Fibroblast of lung (primary cell): ENCODE measurements around the gene ZNF512B. TPM values are rescaled to one million over a fixed set of nuclear protein-coding genes. Genes with fewer than 3 reads are reported as not detected.

ENCODE experiments used
- DNase-seq, 2 donors: peaks; one replicate each; pipeline versions ENCODE4 v3.0.0 to v3.0.0-alpha.2; 2010; ENCODE audit warnings: low read depth in 2 of 2
- H2AFZ ChIP-seq: 2 replicates; pipeline ENCODE4 v1.5.1; 2012; ENCODE audit warnings: low read length, control low read depth, inconsistent platforms
- H3K27ac ChIP-seq: 2 replicates; pipeline ENCODE4 v1.5.1; 2011; ENCODE audit warnings: low read length, control low read depth; ENCODE audit not compliant: insufficient read depth
- H3K27me3 ChIP-seq: 2 replicates; pipeline ENCODE4 v1.5.1; 2011; ENCODE audit warnings: mild to moderate bottlenecking, low read length; ENCODE audit not compliant: control insufficient read depth, insufficient read depth
- H3K36me3 ChIP-seq: 2 replicates; pipeline ENCODE4 v1.5.1; 2011; ENCODE audit warnings: low read length; ENCODE audit not compliant: control insufficient read depth, insufficient read depth
- H3K4me1 ChIP-seq: 2 replicates; pipeline ENCODE4 v1.5.1; 2011; ENCODE audit warnings: low read length; ENCODE audit not compliant: control insufficient read depth, insufficient read depth; ENCODE audit errors: extremely low read depth
- H3K4me2 ChIP-seq: 2 replicates; pipeline ENCODE4 v1.5.1; 2011; ENCODE audit warnings: low read length, control low read depth; ENCODE audit not compliant: insufficient read depth; ENCODE audit errors: extremely low read depth
- H3K4me3 ChIP-seq, 4 experiments: fragments of 200-600 bp in 1 of 4; sonication (generic) in 1 of 4; replicated peaks in 1 of 4; 2 replicates each; pipeline ENCODE4 v1.5.1; 2011 to 2016; ENCODE audit warnings: low read length in 4 of 4, low read depth in 3 of 4, mild to moderate bottlenecking in 3 of 4, control low read depth in 2 of 4, inconsistent platforms in 1 of 4, mixed read lengths in 1 of 4; ENCODE audit not compliant: insufficient read depth in 1 of 4; ENCODE audit errors: control extremely low read depth in 1 of 4
- H3K79me2 ChIP-seq: 2 replicates; pipeline ENCODE4 v1.5.1; 2012; ENCODE audit warnings: mild to moderate bottlenecking, low read length, inconsistent platforms; ENCODE audit not compliant: control insufficient read depth, insufficient read depth
- H3K9ac ChIP-seq: 2 replicates; pipeline ENCODE4 v1.5.1; 2011; ENCODE audit warnings: mild to moderate bottlenecking, low read length, control low read depth; ENCODE audit not compliant: insufficient read depth
- H3K9me3 ChIP-seq: 2 replicates; pipeline ENCODE4 v1.5.1; 2012; ENCODE audit warnings: low read depth, low read length; ENCODE audit not compliant: control insufficient read depth, insufficient read depth
- H4K20me1 ChIP-seq: 2 replicates; pipeline ENCODE4 v1.5.1; 2011; ENCODE audit warnings: low read length; ENCODE audit not compliant: control insufficient read depth, insufficient read depth; ENCODE audit errors: extremely low read depth
- EZH2 ChIP-seq: IDR thresholded peaks from 2 replicates; pipeline ENCODE4 v1.5.1; 2012; ENCODE audit warnings: low read length, control low read depth, mild to moderate bottlenecking; ENCODE audit errors: missing control alignments
- polyA plus RNA-seq, 2 donors: library from polyadenylated mRNA; depleted of rRNA in 1 of 2; stranded (reverse) in 1 of 2; unstranded in 1 of 2; fragments of >200 nt; gene quantifications; 2 replicates each; pipeline ENCODE4 v1.2.1, GENCODE V29; 2011 to 2012; ENCODE audit warnings: missing spikeins in 1 of 2
- total RNA-seq: library from RNA; depleted of rRNA; stranded (reverse); fragments of >200 nt; gene quantifications from 2 replicates; pipeline ENCODE4 v1.2.1, GENCODE V29; 2014
- TF ChIP-seq, protein P1 (sequence below), 2 donors: IDR thresholded peaks in 1 of 2; conservative IDR thresholded peaks in 1 of 2; 1 replicate in 1 of 2; 2 replicates in 1 of 2; pipeline ENCODE4 v1.5.1; 2011 to 2012; ENCODE audit warnings: low read length in 2 of 2, control low read depth in 1 of 2, inconsistent platforms in 1 of 2, low read depth in 1 of 2, mild to moderate bottlenecking in 1 of 2

ZNF512B gene
- total and polyA plus RNA-seq, 2 donors (not counting 1 experiment from before 2014, with no cell fraction given), result 3.5 to 8.4 TPM

DNA sequence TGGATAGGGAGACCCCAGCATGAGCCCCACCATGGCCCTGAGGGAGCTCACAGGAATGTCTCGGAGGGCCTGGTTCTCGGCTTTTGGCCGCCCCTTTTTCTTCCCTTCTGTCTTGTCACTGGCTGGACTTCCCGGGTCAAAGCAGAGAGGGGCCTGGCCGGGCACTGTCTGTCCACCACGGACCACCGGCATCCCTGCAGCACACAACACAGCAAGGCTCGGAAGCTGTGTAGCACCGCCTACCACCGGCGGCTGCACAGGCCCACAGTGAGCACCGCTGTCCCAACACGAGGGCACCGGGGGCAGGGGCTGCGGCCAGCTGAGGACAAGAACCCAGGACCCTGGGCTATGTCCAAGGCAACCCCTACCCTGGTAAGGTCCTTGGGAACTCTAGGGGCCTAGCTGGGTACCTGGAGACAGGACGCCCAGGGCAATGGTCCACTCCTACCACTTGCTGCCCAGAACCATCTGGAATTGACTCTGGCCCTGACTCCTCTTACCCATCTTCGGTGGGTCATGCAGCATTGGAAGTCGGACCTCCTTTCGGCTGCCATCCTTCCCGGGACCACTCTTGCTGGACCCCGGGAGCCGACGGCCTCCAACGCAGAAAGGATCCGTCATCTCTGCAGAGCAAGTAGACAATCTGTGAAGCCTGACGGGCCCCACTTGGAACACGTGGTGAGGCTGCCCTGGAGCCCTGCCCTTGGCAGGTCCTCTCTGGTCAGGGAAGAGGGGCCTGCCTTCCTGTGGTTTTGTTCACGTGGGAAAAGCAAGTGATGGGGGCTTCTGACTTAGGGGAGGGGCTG, 2.2 kb downstream of the ZNF512B start:
- H4K20me1 ChIP-seq, result no peaks in the 10 kb centered on the region
- peaks cover 29% of the 10 kb centered on the region for H3K36me3 ChIP-seq
- no peak for DNase-seq
- H3K4me3 ChIP-seq, result no peak overlapping the region
- no peak for TF ChIP-seq EZH2
- TF ChIP-seq, protein P1, sequence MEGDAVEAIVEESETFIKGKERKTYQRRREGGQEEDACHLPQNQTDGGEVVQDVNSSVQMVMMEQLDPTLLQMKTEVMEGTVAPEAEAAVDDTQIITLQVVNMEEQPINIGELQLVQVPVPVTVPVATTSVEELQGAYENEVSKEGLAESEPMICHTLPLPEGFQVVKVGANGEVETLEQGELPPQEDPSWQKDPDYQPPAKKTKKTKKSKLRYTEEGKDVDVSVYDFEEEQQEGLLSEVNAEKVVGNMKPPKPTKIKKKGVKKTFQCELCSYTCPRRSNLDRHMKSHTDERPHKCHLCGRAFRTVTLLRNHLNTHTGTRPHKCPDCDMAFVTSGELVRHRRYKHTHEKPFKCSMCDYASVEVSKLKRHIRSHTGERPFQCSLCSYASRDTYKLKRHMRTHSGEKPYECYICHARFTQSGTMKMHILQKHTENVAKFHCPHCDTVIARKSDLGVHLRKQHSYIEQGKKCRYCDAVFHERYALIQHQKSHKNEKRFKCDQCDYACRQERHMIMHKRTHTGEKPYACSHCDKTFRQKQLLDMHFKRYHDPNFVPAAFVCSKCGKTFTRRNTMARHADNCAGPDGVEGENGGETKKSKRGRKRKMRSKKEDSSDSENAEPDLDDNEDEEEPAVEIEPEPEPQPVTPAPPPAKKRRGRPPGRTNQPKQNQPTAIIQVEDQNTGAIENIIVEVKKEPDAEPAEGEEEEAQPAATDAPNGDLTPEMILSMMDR (conservative IDR thresholded peaks at IDR 0.05 in 1 of 2, IDR thresholded peaks at IDR 0.05 in 1 of 2; ENCODE audit: low read depth in 1 of 2, low read length in 2 of 2), result no peak
- peaks cover 5% of the 10 kb centered on the region for H3K4me1 ChIP-seq
- H3K9me3 ChIP-seq, result no peaks in the 10 kb centered on the region
- H3K4me2 ChIP-seq, result no peak overlapping the region
- no peak overlapping the region for H2AFZ ChIP-seq
- peaks cover 10% of the 10 kb centered on the region for H3K79me2 ChIP-seq
- no peaks in the 10 kb centered on the region for H3K27me3 ChIP-seq
- no peak overlapping the region for H3K9ac ChIP-seq
- H3K27ac ChIP-seq, result no peak overlapping the region

DNA sequence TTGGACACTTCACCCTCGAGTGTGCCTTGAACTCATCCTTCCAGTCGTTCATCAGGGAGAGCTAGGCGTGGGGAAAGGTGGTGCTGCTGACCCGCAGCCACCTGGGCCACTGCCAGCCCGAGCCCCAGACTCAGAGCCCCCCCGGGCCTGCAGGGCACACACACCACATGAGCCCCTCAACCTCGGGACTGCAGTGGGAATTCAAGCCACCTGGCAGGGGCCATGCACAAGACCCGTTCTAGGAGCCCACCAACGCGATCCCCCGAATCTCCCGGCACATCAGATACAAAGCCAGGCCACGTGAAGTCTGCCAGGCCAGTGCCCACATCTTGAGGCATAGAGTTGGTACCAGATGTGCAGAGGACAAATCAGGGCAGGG, 2.8 kb downstream of the ZNF512B start:
- TF ChIP-seq EZH2, result no peak
- TF ChIP-seq, protein P1 (conservative IDR thresholded peaks at IDR 0.05 in 1 of 2, IDR thresholded peaks at IDR 0.05 in 1 of 2; ENCODE audit: low read depth in 1 of 2, low read length in 2 of 2), result no peak
- H3K4me1 ChIP-seq, result peaks cover 5% of the 10 kb centered on the region
- no peaks in the 10 kb centered on the region for H3K27me3 ChIP-seq
- H3K9me3 ChIP-seq, result no peaks in the 10 kb centered on the region
- H3K9ac ChIP-seq, result no peak overlapping the region
- no peak overlapping the region for H3K4me3 ChIP-seq
- no peak overlapping the region for H3K4me2 ChIP-seq
- H2AFZ ChIP-seq, result no peak overlapping the region
- no peak overlapping the region for H3K27ac ChIP-seq
- H4K20me1 ChIP-seq, result no peaks in the 10 kb centered on the region
- peaks cover 10% of the 10 kb centered on the region for H3K79me2 ChIP-seq
- DNase-seq, result no peak
- peaks cover 34% of the 10 kb centered on the region for H3K36me3 ChIP-seq

DNA sequence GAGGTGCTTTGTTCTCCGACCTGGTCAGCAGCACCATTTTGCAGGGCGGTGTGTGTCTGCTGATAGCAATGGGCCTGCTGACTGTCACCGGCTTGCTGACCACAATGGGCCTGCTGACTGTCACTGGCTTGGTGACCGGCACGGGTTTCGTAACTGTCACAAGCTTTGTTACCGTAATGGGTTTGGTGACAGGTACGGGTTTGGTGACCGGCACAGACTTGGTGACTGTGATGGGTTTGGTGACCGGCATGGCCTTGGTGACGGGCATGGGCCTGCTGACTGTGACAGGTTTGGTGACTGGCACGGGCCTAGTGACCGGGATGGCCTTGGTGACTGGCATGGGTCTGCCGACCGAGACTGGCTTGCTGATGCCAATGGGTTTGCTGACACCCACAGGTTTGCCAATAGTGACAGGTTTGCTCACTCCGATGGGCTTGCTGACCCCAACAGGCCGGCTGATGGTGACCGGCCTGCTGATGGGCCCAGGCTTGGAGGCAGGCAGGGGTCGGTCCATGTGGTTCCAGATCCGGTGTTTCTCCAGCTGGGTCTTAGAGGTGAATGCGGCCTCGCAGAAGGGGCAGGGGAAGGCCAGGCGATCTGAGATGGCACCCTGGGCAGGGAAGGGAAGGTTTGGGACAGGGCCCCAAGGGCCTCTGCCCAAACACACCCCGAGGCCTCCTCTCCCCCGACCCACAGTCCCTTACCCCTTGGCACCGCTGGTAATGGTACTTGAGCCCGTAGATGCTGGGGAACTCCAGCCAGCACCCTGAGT, 3.4 kb downstream of the ZNF512B start:
- DNase-seq, result no peak
- Histone ChIP-seq H3K9ac (no peak overlapping the region), H3K36me3 (peaks cover 34% of the 10 kb centered on the region), H4K20me1 (no peaks in the 10 kb centered on the region), H2AFZ (no peak overlapping the region), H3K4me2 (no peak overlapping the region), H3K27me3 (no peaks in the 10 kb centered on the region), H3K79me2 (peaks cover 10% of the 10 kb centered on the region), H3K27ac (no peak overlapping the region), H3K4me1 (peaks cover 5% of the 10 kb centered on the region), H3K4me3 (no peak overlapping the region), H3K9me3 (no peaks in the 10 kb centered on the region)
- TF ChIP-seq, protein P1 (conservative IDR thresholded peaks at IDR 0.05 in 1 of 2, IDR thresholded peaks at IDR 0.05 in 1 of 2; ENCODE audit: low read depth in 1 of 2, low read length in 2 of 2), result no peak
- TF ChIP-seq EZH2, result no peak
